Activated CD8-positive, alpha-beta memory T cell treated with anti-CD3 and anti-CD28 coated beads for 4 hours (primary cell): ENCODE results near the gene XKR8.

ENCODE experiments used
- DNase-seq, 2 donors: peaks; one replicate each; pipeline ENCODE4 v3.0.0-alpha.2; 2020; ENCODE audit warnings: low read depth in 2 of 2

XKR8 gene, protein sequence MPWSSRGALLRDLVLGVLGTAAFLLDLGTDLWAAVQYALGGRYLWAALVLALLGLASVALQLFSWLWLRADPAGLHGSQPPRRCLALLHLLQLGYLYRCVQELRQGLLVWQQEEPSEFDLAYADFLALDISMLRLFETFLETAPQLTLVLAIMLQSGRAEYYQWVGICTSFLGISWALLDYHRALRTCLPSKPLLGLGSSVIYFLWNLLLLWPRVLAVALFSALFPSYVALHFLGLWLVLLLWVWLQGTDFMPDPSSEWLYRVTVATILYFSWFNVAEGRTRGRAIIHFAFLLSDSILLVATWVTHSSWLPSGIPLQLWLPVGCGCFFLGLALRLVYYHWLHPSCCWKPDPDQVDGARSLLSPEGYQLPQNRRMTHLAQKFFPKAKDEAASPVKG

DNA sequence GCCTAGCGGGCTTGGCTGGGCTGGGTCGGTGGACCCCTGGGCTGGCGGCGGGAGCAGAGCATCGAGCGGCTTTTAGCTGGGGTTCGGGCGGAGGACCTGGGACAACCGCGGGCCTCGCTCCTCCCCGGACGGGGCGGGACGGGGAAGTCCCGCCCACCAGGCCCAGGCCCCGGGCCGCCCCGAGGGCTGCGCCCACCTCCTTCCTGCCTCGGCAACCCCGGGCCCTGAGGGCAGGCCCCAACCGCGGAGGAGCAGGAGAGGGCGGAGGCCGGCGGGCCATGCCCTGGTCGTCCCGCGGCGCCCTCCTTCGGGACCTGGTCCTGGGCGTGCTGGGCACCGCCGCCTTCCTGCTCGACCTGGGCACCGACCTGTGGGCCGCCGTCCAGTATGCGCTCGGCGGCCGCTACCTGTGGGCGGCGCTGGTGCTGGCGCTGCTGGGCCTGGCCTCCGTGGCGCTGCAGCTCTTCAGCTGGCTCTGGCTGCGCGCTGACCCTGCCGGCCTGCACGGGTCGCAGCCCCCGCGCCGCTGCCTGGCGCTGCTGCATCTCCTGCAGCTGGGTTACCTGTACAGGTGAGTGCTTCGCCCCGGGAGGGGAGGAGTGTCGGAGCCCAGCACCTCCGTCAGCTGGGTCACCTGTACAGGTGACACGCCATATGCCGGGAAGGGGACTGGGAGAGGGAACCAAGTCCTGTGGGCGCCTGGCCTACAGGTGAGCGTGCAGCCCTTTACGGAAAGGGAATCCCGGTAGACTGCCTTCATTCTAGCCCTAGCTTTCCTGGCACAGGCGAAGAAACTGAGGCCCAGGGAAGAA lies at the start of gene XKR8:
XKR8 (plus strand) TSS at position 182 of the 812 bp plus-strand sequence; CDS start at position 279, 97 bp downstream.
- peak; percentile 71 to 72 for DNase-seq

GRCh38 chr1:27912429-27912828 lies 47.3 kb upstream of the XKR8 start:
- DNase-seq = no peak

- no peak for DNase-seq
Observed at GRCh38 chr1:27915082-27915575, 44.6 kb upstream of the XKR8 start.

- DNase-seq = no peak
Observed at GRCh38 chr1:27922272-27922671, 37.5 kb upstream of the XKR8 start.

- no peak for DNase-seq
Observed at GRCh38 chr1:27928216-27928954, 31.4 kb upstream of the XKR8 start.

DNA sequence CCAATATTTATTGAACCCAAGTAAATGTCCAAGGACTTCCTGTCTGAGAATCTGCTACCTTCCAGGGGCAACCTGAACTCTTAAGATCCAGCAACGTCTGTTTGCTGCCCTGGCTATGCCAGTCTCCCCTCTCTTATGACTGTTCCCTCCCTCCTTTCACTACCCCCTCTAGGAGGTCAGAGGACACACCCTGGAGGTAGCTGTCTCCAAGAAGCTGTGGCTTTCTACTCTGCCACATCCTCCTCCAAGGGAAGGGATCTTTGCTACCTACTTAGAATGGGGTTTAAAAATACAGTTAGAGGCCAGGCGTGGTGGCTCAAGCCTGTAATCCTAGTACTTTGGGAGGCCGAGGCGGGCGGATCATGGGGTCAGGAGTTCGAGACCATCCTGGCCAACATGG lies 28.6 kb upstream of the XKR8 start:
- DNase-seq = no peak

GRCh38 chr1:27931759-27932158 lies 28.0 kb upstream of the XKR8 start:
- DNase-seq = no peak

GRCh38 chr1:27934818-27935549 lies 24.8 kb upstream of the XKR8 start, which contains the start of gene SMPDL3B:
SMPDL3B (plus strand) TSS chr1:27935000; CDS start chr1:27935184, 184 bp downstream.
- no peak for DNase-seq

DNA sequence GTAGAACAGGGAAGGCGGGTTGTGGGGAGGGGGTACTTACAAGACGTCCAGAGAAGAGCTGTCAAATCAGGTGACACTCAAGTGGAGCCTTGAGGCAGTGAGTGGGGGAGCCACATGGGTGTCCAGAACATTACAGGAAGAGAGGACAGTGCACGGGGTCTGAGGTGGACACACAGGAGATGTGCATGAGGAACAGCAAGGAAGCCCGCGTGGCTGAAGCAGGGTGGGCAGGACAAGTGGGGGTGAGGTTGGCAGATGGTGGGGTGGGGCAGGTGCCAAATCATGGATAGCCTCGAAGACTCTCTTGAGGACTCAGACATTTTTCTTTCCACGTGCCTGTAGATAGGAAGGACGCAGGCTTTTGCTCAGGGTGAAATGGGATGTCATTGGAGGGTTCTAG lies 24.1 kb upstream of the XKR8 start:
- no peak for DNase-seq

DNA sequence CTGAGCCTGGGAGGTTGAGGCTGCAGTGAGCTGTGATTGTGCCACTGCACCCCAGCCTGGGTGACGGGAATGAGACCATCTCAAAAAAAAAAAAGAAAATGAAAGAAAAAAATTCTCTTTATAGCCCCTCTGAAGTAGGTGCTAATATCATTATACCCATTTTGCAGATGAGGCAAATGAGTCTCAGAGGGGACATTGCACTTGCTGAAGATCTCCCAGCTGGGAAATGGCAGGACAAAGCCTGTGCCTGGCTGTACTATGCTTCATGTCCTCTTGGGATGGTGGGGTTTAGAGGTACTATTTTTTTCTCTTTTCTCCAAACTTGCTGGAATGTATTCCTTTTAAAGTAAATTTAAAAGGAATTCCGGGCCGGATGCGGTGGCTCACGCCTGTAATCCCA lies 23.4 kb upstream of the XKR8 start:
- no peak for DNase-seq

DNA sequence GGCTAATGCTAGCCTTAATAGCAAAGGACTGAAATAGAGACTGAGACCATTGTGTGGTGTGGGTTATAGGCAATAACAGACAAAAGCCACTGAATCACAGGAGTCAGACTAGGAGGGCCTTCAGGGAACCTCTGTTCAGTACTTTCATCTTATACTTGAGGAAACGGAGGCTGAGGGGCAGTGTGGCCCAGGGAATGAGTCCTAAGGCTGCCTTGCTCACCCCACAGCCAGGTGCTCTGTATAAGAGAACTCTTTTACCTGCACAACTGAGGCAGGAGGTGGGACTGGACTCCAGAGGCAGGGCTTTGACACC lies 22.3 kb upstream of the XKR8 start:
- DNase-seq = no peak

DNA sequence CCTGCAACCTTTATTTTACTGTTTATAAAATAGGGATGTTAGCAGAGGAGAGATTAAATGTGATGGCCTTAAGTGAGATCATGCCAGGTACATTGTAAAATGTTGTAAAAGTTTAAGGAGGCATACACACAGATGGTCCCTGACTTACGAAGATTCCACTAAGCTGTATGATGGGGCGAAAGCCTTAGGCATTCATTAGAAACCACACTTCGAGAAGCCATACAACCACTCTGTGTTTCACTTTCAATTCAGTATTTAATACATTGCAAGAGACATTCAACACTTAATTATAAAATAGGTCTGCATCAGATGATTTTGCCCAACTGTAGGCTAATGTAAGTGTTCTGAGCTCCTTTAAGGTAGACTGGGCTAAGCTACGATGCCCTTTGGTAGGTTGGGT lies 21.3 kb upstream of the XKR8 start:
- no peak for DNase-seq

GRCh38 chr1:27940297-27940696 lies 19.5 kb upstream of the XKR8 start:
- DNase-seq = peak; percentile 34 to 55

DNA sequence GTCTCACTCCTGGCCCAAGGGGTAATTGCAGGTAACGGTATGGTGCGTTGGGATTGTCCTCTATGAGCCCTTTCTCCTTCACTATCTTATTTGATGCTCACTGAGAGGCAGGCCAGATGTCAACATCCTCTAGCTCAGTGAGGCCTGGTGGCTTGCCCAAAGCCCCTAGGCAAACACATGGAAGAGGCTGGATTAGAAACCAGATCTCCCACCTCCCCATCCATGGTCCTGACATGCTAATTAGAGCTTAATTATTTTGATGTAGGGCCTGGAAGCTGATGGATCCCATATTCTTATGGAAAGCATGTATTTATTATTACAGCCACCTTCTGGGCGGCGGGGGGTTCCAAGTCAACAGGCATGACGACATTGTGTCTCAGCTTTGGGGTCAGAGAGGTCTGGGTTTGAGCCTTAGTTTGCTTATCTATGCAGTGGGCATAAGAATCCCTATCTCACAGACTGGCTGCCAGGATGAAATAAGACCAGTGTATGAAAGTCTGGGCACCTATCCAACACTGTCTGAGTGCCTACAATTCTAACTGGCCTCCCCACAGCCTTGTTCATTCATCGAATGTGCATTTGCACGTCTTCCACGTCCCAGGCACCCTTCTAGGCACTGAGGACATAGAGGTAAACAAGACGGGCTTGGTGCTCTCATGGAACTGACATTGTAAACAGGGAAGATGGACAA lies 18.8 kb upstream of the XKR8 start:
- no peak for DNase-seq

- DNase-seq = no peak
Observed at GRCh38 chr1:27941671-27942540, 17.9 kb upstream of the XKR8 start.

DNA sequence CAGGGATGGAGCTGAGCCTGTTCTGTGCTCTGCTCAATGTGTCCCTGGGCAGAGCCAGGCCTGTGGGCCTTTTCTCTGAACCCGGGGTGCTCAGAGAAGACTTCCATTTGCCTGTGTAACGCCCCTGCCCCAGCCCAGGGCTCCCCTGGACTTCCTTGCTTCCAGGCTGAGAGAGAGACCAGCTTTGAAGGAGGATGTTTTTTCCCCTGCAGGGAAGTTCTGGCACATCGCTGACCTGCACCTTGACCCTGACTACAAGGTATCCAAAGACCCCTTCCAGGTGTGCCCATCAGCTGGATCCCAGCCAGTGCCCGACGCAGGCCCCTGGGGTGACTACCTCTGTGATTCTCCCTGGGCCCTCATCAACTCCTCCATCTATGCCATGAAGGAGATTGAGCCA lies 14.8 kb upstream of the XKR8 start:
- DNase-seq = no peak

GRCh38 chr1:27949027-27949426 lies 10.7 kb upstream of the XKR8 start:
- no peak for DNase-seq

DNA sequence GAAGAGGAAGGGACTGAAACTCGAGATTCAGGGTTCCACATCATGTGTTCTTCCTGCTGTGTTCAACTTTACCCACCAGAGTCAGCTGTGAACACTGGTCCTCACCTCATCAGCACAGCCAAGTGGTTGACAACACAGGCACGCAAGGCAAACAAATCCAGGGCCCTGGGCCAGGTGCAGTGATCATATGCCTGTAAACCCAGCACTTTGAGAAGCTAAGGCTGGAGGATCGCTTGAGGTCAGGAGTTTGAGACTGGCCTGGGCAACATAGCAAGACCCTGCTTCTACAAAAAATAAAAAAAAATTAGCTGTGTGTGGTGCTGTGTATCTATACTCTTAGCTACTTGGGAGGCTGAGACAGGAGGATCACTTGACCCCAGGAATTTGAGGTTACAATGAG lies 8.4 kb upstream of the XKR8 start:
- DNase-seq = no peak

DNA sequence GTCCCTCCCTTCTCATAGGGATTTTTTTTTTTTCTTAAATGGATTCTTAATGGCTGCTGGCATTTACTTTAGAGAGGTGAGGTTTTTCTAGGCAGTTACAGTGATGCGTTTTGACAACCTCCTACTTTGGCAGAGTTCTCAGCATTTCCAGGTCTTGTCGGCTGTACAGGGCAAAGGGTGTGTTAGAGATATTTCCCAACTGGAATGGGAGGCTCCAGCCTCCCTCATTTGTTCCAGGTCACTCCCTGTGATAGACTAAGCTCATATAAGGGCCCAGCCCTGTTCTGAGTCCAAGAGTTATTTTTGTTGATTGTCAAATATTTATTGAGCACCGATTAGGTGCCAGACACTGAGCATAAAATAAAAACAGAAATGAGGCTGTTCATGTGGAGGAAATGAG lies 7.6 kb upstream of the XKR8 start:
- DNase-seq = no peak

- no peak for DNase-seq
Observed at GRCh38 chr1:27954186-27954585, 5.6 kb upstream of the XKR8 start.
